Hypothalamus (tissue), 51 donors: ENCODE results near the gene CDH19.

Source experiments
- DNase-seq, 51 donors: peaks; one replicate each; lab custom pipeline; 2025; lab: John Stamatoyannopoulos, UW

Gene CDH19

DNA sequence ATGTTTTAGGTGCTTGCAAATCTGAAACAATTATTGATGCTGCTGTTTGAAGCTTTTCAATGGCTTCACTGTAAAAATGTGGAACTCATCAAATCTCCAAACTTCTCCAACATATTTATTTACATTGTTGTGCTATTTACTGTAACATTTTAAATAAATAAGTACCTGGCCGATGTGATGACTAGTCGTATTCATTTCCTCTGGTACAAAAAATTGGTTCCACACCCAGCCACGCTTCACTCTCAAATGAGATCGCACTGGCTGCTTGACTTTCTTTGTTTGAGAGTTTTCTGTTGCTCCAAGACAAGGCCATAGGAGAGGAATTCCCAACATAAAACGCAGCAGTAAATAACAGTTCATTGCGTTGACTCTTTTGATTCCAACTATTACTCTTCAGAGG, 32.0 kb downstream of the CDH19 start:
- DNase-seq, result peak in 3 of 51 donors; percentile 12 to 20 (median 16)

DNA sequence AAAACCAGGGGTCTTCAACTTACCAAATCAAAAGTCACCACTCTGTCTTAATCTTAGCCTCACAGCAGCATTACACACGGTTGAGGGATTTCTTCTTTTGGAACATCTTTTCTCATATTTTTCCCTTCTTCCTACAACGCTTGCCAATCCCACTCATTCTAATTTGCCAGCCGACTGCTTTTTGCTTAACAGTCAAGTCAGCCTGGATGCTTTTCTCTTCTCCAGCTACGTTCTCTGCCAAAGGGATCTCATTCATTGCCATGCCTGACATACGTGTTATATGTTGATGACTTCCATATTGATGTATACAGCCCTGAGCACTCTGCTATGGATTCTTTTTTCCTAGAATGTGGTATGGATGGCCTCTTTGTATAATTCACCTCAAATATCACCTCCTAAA, 37.3 kb downstream of the CDH19 start:
- DNase-seq, result no peak

DNA sequence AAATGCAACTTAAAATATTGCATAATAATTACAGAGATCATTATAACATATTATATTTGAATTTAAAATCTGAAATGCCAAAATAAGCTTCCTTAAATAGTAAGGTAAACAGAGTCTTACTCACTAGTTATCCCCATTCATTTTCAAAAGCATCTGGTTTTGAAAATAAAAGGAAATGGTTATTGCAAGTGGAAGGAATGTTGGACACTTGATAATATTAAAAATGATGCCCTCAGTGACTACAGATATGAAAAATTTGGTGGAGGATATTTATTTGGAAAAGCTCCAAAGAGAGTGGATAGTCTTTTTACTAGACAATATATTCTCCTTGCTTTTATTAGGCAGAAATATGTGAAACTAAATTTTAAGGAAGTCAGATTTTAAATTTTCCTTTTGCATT, 39.7 kb downstream of the CDH19 start:
- DNase-seq, result no peak

DNA sequence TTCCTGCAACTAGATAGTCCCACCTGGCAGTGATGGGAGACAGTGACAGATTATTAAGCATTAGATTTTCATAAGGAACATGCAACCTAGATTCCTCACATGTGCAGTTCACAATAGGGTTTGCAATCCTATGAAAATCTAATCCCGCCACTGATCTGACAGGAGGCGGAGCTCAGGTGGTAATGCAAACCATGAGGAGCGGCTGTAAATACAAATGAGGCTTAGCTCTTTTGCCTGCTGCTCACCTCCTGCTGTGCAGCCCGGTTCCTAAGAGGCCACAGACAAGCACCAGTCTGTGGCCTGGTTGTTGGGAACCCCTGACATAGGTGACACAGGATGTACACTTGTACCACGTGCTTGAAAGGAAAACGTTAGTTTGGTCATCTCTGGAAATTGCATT, 41.6 kb downstream of the CDH19 start:
- DNase-seq, result no peak

DNA sequence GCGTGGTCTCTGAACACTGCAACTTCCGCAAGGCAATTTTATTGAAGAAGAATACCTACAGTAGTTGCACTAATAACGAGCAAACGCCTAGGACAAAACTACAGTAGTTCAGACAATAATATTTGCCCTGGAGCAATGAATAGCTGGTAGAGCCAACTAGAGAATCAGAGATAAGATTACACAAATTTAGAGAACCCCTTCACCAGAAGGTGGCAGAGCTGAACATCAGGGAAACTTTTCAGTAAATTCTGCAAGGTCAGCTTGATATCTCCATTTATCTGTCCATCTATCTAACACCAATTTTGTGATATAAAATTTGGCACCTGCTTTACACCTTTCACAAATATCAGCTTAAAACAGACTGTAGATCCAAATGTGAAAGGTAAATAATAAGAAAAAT, 43.8 kb downstream of the CDH19 start:
- peak in 8 of 51 donors; percentile 1 to 68 (median 32) for DNase-seq

DNA sequence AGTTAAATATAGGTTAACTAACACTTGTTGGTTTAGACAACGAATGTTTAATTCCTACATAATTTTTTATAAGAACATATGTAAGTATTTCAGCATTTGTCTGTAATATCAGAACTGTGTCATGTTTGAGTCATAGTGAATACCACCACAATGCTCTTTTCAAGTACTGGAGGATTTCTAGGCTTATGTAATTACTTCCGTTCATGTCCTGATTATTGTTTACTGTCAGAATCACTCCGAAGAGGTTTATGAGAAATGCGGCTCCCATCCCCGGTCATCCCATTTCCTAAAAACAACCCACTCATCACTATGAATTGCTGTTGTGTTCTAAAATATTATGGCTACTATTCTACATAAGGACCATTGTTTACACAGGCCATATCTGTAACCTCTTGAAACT, 45.1 kb downstream of the CDH19 start:
- no peak for DNase-seq

DNA sequence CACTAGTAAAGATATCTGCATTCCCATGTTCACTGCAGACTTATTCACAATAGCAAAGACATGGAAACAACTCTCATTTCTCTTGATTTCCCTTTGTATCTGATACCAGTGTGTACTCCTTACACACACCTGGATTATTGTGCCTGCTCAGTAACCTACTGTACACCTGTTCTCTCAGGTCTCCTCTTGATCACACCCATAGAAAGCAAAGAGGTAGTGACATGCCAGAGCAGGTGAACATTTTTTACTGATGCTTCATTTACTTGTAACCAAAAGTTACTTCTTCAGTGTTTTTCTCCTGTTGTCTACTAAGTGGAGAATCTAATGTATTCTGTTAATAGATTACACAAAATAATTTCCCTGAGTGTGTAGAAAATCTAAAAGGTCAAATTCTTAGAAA, 46.8 kb downstream of the CDH19 start:
- DNase-seq, result no peak

DNA sequence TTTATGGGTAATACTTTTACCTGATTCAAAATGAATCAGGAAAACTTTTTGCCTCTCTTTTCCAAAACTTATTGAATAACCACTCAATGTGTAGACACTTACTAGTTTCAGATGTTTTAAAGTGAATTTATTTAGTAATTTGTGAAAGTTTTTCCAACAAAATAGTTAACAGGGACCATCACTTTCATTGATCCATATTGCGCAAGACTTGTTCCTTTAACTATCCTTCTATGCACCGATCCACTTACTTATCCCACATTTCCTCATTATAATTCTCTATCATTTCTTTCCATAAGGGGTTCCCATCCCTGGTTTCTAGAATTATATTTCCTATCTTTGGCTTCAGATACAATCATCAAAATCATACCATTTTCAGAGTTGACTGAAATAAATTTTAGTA, 48.3 kb downstream of the CDH19 start:
- no peak for DNase-seq

DNA sequence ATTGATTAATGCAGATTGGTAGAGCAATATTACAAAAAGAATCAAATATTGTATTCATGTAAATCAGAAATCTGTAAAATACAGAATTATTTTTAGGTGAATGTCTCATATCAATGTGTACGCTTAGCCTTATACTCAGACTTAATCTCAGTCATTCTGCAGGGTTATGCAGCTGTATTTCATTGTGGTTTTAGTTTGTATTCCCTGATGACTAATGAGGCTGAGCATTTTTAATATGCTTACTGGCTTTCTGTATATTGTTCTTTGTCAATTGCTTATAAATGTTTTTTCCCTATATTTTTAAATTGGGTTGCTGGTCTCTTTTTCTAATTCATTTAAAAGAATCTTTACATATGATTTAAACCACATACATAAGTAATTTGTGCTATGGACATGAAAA, 50.1 kb downstream of the CDH19 start:
- DNase-seq, result no peak

DNA sequence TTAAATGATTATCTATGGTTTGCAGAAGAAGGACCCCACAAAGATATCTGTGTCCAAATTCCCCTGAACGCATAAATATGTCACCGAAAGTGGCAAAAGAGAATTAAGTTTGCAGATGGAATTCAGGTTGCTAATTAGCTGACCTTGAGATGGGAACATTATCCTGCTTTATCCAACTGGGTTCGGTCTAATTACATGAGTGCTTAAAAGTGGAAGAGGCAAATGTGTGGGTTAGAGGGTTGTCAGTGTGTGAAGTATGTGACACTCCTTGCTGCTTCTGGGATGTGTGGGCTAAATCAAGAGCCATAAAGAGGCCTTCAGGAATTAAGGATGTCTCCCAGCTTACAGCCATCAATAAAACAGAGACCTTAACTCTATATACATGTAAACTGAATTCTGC, 53.5 kb downstream of the CDH19 start:
- DNase-seq, result no peak

DNA sequence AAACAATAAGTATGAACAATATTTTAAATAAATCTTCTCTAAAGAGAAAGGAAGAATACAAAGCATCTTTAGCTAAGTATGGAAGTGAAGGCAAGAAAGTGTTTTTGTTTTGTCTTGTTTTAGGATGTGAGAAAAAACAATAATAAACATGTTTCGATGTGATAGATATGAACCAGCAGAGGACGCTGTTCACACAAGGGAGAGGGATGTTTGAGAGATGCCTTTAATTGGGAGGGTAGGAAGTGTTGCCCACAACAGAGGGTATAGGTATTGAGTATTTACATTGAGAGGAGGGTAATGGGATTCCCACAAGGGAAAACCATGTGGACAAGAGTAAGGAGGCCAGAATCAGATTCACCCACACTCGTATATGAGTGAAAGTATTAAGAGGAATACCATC, 55.1 kb downstream of the CDH19 start:
- no peak for DNase-seq

DNA sequence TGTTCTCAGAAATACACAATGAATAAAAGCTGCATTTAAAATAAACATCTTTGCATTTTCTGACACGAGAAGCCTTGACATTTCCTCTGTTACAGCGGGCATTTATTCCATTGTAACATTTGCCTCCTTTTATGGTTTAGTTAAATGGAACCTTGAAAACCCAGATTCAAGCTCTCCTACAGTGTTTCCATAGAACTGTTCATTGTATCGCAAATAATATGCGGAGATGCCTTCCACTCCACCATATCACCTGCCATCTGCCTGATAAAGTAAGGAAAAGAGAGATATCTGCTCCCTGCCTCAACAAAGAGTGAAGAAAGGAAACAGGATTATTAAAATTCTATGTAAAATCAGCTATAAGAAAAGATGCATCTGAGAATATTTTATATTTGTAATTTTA, 69.8 kb downstream of the CDH19 start:
- DNase-seq, result no peak

DNA sequence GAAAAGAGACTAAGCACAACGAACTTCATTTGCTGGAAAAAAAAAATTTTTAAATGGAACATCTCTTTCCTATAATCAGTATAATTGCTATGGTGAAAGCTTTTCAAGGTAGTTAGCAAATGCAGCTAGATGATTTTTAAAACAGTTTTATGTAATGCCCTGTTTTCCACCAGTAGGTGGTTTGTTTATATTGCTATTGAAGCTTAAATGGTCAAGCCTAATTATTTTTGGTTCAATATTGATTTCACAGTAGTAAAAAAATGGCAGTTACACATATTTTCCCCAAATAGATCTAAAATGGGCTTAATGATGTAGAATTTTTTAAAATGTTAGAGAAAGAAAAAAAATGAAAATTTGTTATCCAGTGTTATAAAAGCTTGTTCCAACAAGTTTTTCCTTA, 70.2 kb downstream of the CDH19 start:
- DNase-seq, result no peak

DNA sequence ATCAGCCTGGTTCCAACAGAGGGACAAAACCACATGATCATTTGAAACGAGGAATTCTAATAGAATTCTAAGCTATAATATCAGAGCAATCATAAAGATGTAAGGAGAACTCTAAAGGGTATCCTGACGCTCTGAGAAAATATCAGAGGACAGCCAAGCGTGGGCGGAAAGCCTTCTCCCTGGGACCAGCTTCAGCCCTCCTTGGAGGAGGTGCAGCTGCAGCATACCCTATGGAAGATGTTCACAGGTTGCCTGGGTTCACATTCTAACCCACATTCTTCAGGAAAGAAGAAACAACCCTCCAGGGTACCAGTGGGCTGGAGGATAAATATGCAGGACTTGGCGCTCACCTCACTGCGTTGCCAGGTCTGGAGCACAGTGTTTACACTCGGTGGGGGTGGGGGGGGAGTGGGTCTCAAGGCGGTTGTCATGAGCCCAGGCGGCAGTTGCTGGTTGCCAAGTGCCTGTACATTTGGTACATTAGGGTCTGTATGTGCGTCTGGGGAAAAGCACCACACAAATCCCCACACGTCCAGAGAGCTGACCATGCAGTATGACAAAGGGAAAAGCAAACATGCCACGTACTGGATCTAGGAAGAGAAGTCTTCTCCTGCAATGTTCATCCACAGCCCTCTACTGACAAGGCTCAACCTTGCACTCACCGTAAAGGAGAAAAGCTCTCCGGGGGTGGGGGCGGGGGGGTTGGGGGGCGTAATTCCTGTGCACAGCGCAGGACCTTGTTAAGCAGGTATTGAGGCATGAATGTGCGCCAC, 80.5 kb downstream of the CDH19 start:
- DNase-seq, result no peak

DNA sequence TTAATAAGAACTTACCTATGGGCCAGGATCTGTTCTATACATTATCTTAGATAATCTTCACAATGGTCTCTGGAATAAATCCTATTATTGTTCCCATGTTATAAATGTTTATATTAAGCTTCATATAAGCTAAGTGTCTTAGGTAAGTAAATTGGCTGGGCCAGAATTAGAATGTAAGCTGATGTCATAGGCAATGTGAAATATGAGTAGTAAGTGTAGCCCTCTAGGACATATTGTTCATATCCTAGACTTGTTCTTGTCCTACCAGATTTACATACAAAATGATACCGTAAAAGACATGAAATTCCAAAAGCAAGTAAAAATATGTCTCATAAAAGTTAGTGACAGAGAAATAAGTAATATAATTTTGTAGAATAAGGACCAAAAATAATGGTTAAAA, 89.9 kb downstream of the CDH19 start:
- no peak for DNase-seq

DNA sequence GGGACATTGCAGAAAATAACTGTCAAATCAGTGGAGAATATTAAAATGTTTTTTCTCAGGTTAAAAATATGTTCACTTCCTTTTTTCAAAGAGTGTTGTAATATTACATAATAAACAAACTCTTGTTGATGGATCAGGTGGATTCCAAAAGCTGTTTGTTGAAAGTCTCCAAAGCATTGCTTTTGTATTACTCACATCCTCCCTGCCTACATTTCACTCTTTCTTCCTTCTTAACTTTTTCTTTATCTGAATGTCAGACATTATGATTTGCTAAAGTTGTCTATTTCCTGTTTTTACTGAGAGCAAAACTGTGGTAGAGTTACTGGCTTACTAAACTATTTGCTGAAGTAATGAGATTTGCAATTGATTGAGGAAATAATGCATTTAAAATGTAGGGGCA, 92.1 kb downstream of the CDH19 start:
- DNase-seq, result no peak

DNA sequence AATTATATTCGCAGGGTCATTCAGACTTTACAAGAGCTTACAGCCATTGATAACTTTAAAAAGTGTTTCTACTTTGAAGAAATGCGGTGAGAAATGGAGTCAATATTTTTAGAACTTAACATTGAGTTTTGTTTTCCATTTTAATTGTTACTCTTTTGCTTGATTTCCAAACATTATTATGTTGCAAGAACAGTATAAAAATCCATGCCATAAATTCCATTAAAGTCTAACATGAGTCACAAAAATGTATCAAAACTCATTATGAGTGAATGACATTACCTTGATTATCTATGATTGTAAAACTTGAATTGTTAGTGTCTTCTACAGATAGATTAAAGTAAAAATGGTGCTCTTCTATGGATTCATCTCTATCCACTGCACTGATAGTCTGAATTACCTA, 92.6 kb downstream of the CDH19 start:
- DNase-seq, result no peak

DNA sequence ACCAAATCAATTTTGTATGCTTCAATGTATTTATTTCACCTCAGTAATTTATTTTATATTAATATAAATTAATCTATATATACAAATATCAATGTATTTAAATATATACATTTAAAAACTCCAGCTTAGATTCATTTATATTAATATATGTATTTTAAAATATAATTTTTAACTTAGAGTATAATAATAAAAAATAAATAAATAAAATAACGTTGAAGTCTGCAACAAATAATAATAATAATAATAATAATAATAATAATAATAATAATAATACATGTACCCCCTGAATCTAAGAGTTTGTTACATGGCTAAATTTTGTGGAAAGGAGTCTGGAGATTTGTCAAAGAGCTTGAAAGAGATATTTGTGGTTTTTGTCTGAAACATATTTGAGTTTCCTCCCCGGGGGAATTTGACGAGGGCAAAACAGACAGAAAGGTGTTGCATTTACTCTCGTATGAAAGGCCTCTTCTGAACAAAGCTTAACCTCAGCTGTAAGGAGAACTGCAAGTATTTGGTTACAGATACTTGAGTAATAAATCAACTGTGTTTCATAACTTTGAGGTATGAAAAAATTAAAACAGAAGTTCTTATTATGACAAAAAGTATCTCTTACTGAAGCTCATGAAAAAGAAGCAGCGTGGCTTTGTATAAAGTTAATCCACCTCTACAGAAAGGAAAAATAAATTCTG, 93.4 kb downstream of the CDH19 start:
- no peak for DNase-seq

DNA sequence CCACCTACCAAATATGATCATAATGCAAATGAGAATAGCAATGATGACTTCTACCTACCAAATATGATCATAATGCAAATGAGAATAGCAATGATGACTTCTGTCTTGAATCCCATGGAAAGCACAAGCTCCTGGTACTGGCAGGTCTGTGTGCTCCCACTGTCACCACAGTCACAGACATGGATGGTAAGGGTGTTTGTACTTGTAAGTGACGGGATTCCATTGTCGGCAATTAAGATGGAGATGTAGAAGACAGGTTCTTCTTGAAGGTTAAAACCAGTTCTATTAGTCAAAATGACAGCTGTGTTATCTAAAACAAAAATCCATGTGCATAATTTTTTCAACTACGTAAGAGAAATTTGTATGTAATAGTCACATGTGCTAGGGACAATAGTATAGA, 95.0 kb downstream of the CDH19 start:
- no peak for DNase-seq

DNA sequence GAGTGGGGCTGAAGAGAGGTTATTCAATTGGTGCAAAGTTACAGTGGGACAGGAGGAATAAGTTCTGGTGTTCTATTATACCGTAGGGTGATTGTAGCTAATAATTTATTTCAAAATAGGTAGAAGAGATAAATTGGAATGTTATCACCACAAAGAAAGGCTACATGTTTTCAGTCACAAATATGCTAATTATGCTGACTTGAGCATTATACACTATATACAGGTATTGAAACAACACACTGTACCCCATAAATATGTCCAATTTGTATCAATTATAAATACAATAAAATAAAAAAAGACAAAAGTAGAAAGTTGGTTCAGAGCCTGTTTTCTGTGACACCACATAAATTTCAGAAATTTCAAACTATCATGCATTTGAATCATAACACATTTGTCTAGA, 97.7 kb downstream of the CDH19 start:
- DNase-seq, result no peak

DNA sequence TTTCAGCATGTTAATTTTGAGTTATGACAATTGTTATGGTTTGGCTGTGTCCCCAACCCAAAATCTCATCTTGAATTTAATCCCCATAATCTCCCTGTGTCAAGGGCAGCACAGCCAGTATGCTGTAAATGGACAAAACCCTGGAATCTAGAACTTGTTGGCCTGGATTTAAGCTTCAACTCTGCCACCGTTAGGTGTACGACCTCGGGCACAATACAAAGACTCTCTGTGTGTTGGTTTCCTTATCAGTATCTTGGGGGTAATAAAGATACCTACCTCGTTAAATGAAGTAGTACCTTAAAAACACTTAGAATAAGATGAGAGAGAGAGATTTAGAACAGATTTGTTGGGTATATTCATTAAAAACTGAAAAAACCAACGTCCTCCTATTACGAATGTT, 106.5 kb downstream of the CDH19 start:
- DNase-seq, result no peak

DNA sequence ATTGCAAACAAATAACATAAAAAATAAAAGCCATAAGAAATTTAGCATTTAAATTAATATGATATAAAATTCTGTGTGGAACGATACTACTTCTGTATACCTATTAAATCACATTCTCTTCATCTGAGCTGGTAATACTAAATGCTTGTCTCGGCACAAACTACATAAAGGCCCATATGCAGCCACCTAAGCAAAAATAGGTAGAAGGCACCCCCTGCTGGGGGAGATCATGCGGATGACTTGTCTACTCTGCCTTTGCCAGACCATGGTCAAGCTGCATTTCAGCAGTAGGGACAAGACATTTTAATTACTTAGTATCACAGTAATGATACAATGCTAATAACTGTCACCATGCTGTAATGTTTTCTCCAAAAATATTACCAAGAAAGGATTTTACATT, 108.0 kb downstream of the CDH19 start:
- DNase-seq, result peak in 35 of 51 donors; percentile 0 to 71 (median 17)

DNA sequence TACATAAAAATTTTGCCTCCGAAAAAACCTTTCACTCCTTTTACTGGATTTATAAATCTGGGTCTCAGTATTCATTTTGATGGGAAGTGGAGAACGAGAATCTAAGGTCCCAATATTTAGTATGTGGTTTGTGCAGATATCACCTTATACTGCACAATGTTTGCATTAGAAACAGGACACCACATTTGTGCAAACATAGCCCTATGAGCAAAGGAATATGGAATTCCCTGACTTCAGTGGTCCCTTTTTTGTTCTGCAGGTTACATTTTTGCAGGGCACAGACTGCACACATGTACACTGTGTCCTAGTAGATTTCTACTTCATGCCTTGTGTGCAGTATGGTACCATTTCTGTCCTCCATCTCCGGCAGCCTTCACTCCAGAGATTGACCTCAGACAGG, 130.0 kb downstream of the CDH19 start:
- DNase-seq, result no peak
